Inferior parietal cortex (tissue), 1 donor: ENCODE data around the gene RPP30.

Experiments used
- DNase-seq: peaks from one replicate; pipeline ENCODE4 v3.0.0-alpha.2; 2016; ENCODE audit errors: extremely low spot score

RPP30 gene

DNA sequence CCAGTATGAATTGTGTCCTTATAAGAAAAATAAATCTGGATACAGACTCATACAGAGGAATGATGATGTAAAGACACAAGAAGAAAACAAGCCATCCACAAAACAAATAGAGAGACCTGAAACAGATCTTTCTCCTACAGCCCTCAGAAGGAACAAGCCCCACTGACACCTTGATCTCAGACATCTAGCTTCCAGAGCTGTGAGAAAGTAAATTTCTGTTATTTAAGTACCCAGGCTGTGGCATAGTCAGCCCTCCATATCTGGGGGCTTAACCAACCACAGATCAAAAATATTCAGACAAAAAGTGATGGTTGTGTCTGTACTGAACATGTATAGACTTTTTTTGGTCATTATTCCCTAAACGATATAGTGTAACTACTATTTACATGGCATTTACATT is 73.0 kb downstream of the RPP30 start:
- DNase-seq: no peak

DNA sequence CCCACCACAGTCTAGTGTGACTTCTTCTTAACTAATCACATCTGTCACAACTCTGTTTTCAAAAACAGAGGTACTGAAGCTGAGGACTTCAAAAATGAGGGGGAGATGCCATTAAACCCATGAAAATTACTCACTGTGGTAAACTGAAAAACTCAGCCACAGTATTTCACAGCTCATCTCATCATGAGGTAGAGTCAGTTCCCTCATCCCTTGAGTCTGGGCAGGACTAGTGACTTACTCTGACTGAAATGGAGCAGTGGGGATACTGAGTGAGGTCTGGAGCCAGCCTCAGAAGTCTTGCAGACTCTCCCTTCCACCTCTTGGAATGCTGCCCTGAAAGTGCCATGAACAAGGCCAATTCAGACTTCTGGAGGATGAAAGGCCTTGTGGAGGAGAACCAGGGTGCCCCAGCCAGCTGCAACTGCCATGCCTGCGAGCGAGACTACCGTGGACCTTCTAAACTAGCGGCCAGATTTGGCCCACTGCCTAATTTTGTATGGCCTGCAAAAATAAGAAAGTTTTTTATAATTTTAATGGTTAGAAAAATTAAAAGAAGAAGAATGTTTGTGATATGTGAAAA is 73.8 kb downstream of the RPP30 start:
- DNase-seq: no peak

DNA sequence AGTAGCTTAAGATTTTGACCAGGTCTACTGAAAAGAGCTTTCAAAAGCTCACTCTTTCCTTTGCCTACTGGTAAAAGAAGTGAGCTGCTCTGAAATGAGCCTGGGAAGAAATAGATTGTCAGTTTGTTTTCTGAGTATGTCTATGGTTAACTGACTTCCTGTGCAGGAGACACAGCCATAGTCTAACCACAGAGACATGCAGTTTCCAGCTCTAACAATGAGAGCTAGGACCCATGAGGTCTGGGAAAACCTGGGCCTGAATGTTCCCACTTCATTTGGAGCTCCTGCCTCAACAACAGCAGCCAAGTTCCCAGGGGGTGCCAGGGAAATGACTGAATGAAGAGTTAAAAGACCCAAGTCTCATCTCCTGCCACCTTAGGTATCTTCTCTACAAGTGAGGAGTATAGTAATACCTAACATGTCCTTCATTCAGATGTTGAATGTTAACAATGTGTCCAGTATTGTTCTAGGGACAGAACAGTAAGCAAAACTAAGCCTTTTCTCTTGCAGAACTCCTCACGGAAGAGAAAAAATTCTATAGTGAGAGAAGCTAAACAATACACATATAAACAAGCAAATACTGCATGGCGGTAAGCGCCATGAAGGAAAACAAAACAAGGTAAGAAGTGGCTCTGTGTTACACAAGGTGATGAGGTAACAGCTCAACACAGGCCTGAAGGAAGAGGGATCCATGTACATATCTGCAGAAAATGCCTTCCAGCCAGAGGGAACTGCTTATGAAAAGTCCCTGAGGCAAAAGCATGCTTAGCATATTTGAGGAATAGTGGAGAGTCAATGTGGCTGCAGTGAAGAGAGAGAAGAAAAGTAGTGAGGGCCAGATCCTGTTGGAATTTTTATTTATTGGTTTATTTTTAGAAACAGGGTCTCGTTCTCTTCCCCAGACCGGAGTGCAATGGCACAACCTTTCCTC is 75.5 kb downstream of the RPP30 start:
- no peak for DNase-seq
